ENCODE measurements around the gene RBM10.

- TF ChIP-seq CTCF (IDR thresholded peaks at IDR 0.05) (no peak), EP300 (IDR thresholded peaks at IDR 0.05) (no peak)
Measured at GRCh38 chrX:47143894-47144625, 961 bp upstream of the RBM10 start.
